Measurements from ENCODE around the gene KRT39.

- TF ChIP-seq CTCF (IDR thresholded peaks at IDR 0.05) (no peak), EP300 (IDR thresholded peaks at IDR 0.05) (no peak), POLR2A (IDR thresholded peaks at IDR 0.05) (no peak)
Measured at GRCh38 chr17:41013606-41014005, 46.9 kb upstream of the KRT39 start.
